Suprapubic skin (tissue), 4 donors: Measurements from ENCODE around the gene JADE2. TPM values are rescaled to one million over a fixed set of nuclear protein-coding genes. Genes with fewer than 3 reads are reported as not detected.

ENCODE experiments used
- DNase-seq, 2 donors: peaks; one replicate each; pipeline ENCODE4 v3.0.0-alpha.2; 2019; ENCODE audit warnings: low spot score in 2 of 2
- H3K27ac ChIP-seq: fragments of 200-600 bp; sonication (generic); one replicate; pipeline ENCODE4 v1.5.1; 2019
- H3K27me3 ChIP-seq: fragments of 200-600 bp; sonication (generic); one replicate; pipeline ENCODE4 v1.5.1; 2019
- H3K36me3 ChIP-seq: fragments of 200-600 bp; sonication (generic); one replicate; pipeline ENCODE4 v1.5.1; 2019
- H3K4me1 ChIP-seq: fragments of 200-600 bp; sonication (generic); one replicate; pipeline ENCODE4 v1.5.1; 2019
- H3K4me3 ChIP-seq: fragments of 200-600 bp; sonication (generic); one replicate; pipeline ENCODE4 v1.5.1; 2019; ENCODE audit warnings: mild to moderate bottlenecking
- H3K9me3 ChIP-seq: fragments of 200-600 bp; sonication (generic); one replicate; pipeline ENCODE4 v1.5.1; 2019
- CTCF ChIP-seq, 2 donors: fragments of 200-600 bp in 1 of 2; fragments of 450-650 bp in 1 of 2; sonication (generic) in 1 of 2; IDR thresholded peaks; one replicate each; pipeline ENCODE4 v1.5.1; 2016 to 2019; ENCODE audit warnings: antibody characterized with exemption in 2 of 2, mild to moderate bottlenecking in 1 of 2, moderate library complexity in 1 of 2
- EP300 ChIP-seq: sonication (generic); formaldehyde crosslinking; IDR thresholded peaks from one replicate; pipeline ENCODE4 v1.6.1; 2017; ENCODE audit warnings: antibody characterized with exemption
- POLR2A ChIP-seq, 2 donors: fragments of 450-650 bp; IDR thresholded peaks; one replicate each; pipeline ENCODE4 v1.6.1; 2017; ENCODE audit warnings: antibody characterized with exemption in 2 of 2, mild to moderate bottlenecking in 2 of 2, moderate library complexity in 2 of 2
- POLR2AphosphoS5 ChIP-seq, 3 donors: sonication (generic); formaldehyde crosslinking; IDR thresholded peaks; one replicate each; pipeline ENCODE4 v1.6.1; 2017; ENCODE audit warnings: antibody characterized with exemption in 3 of 3
- WGBS: methylation state at CpG from one replicate; pipeline ENCODE4 v1.1.5; 2018; 5-methylcytosine and 5-hydroxymethylcytosine counted together
- total RNA-seq, 4 donors: library from RNA; depleted of rRNA; stranded (reverse); fragments of >200 nt; gene quantifications; one replicate each; pipeline ENCODE4 v1.1.0, GENCODE V29; 2016

The JADE2 gene
- total RNA-seq, 4 donors from 2014 or later: 31.4 to 62.1 (median 56.6) TPM

GRCh38 chr5:134606726-134607125 lies 81.3 kb downstream of the JADE2 start:
- Histone ChIP-seq H3K36me3 (peaks cover 89% of the 10 kb centered on the region), H3K27me3 (no peaks in the 10 kb centered on the region), H3K27ac (no peak overlapping the region), H3K4me1 (no peaks in the 10 kb centered on the region), H3K9me3 (no peaks in the 10 kb centered on the region), H3K4me3 (no peak overlapping the region)
- 86% methylated on average over 5 of the region's 5 CpGs for WGBS
- no peak for DNase-seq
- no peak for TF ChIP-seq EP300

- 84% methylated on average over 3 of the region's 3 CpGs for WGBS
- H3K9me3 ChIP-seq: no peaks in the 10 kb centered on the region
- H3K4me3 ChIP-seq: no peak overlapping the region
- no peak for DNase-seq
- TF ChIP-seq POLR2A (IDR thresholded peaks at IDR 0.05) (no peak), EP300 (no peak), POLR2AphosphoS5 (IDR thresholded peaks at IDR 0.05) (no peak), CTCF (IDR thresholded peaks at IDR 0.05) (no peak)
- no peaks in the 10 kb centered on the region for H3K27me3 ChIP-seq
- H3K27ac ChIP-seq: no peak overlapping the region
- no peaks in the 10 kb centered on the region for H3K4me1 ChIP-seq
- peaks cover 87% of the 10 kb centered on the region for H3K36me3 ChIP-seq
These were observed 83.1 kb downstream of the JADE2 start for GRCh38 chr5:134608555-134608954.

DNA sequence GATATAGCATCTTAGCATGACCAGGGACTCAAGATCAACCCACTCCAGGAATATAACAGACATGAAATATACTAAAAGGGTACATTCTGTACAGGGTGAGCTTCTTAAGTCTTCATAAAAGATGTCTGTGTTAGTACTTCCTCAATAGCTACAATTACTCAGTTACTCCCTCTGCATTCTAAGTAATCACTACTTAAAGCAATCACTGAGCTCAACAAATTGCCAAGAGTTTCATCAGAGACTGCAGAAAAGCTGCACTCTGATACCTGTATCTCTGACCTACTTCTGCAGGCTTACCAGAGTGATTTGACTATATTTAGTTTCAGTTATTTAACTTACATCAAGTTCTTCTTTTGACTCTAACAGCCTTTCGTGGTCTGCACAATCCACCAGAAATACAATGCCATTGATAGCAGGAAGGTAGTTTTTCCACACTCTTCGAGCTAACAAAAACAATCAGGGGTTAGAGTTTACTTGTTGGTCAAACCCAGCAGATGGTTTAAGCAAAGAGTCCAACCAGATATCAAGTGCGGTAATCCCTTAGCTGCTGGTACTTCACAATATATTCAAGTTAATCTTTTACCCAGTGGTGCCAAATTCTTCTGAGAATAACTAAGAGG lies 83.9 kb downstream of the JADE2 start:
- no peak for TF ChIP-seq CTCF (IDR thresholded peaks at IDR 0.05)
- no peak for TF ChIP-seq POLR2A (IDR thresholded peaks at IDR 0.05)
- no peak for TF ChIP-seq EP300
- TF ChIP-seq POLR2AphosphoS5 (IDR thresholded peaks at IDR 0.05): no peak
- peaks cover 87% of the 10 kb centered on the region for H3K36me3 ChIP-seq
- WGBS: 93% methylated on average over 3 of the region's 3 CpGs
- no peak for DNase-seq
- H3K4me3 ChIP-seq: no peak overlapping the region
- H3K4me1 ChIP-seq: no peaks in the 10 kb centered on the region
- no peak overlapping the region for H3K27ac ChIP-seq
- no peaks in the 10 kb centered on the region for H3K9me3 ChIP-seq
- no peaks in the 10 kb centered on the region for H3K27me3 ChIP-seq

- DNase-seq: no peak
- no peak overlapping the region for H3K27ac ChIP-seq
- peaks cover 87% of the 10 kb centered on the region for H3K36me3 ChIP-seq
These were observed 85.3 kb downstream of the JADE2 start for GRCh38 chr5:134610725-134611124.

GRCh38 chr5:134611515-134611914 lies 86.0 kb downstream of the JADE2 start:
- Histone ChIP-seq H3K27me3 (no peaks in the 10 kb centered on the region), H3K9me3 (no peaks in the 10 kb centered on the region), H3K4me1 (no peaks in the 10 kb centered on the region), H3K27ac (no peak overlapping the region), H3K36me3 (peaks cover 87% of the 10 kb centered on the region), H3K4me3 (no peak overlapping the region)
- WGBS: 89% methylated on average over 4 of the region's 4 CpGs
- TF ChIP-seq POLR2A (IDR thresholded peaks at IDR 0.05) (no peak), CTCF (IDR thresholded peaks at IDR 0.05) (no peak), EP300 (no peak), POLR2AphosphoS5 (IDR thresholded peaks at IDR 0.05) (no peak)
- no peak for DNase-seq

More at GRCh38 chr5:134610725-134611124, 85.3 kb downstream of the JADE2 start:
- Histone ChIP-seq H3K4me1 (no peaks in the 10 kb centered on the region), H3K4me3 (no peak overlapping the region), H3K9me3 (no peaks in the 10 kb centered on the region), H3K27me3 (no peaks in the 10 kb centered on the region)
- TF ChIP-seq POLR2AphosphoS5 (IDR thresholded peaks at IDR 0.05) (no peak), POLR2A (IDR thresholded peaks at IDR 0.05) (no peak), CTCF (IDR thresholded peaks at IDR 0.05) (no peak), EP300 (no peak)
